ENCODE data around the gene KCNC4.

- TF ChIP-seq CTCF (IDR thresholded peaks at IDR 0.05) (no peak), POLR2A (IDR thresholded peaks at IDR 0.05) (no peak)
These were observed 24.9 kb upstream of the KCNC4 start for GRCh38 chr1:110185181-110185580.
